HG02798 (cell line): ENCODE results near the gene AP1M2.
"Not testable (repeated sequence)": the region's sequence is repeated elsewhere in the genome, so short reads cannot be mapped to it uniquely, and the experiment has no call there.

Source experiments
- ATAC-seq: cut with Tn5 transposase; IDR thresholded peaks from one replicate; pipeline ENCODE4 v1.9.1; 2021; ENCODE audit warnings: mild to moderate bottlenecking; ENCODE audit not compliant: unreplicated experiment, poor library complexity

AP1M2 gene

DNA sequence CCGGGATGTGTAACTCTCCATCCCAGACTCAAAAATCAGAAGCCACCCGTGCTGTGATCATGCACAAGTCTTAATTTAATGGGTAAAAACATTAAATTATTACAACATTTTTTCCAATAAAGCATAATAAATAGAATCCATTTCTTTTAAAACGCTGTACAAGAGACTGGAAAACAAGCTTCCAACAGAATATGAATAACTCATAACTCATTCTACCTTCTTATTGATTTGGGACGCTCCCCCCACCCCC is 20.8 kb downstream of the AP1M2 start:
- no peak for ATAC-seq

DNA sequence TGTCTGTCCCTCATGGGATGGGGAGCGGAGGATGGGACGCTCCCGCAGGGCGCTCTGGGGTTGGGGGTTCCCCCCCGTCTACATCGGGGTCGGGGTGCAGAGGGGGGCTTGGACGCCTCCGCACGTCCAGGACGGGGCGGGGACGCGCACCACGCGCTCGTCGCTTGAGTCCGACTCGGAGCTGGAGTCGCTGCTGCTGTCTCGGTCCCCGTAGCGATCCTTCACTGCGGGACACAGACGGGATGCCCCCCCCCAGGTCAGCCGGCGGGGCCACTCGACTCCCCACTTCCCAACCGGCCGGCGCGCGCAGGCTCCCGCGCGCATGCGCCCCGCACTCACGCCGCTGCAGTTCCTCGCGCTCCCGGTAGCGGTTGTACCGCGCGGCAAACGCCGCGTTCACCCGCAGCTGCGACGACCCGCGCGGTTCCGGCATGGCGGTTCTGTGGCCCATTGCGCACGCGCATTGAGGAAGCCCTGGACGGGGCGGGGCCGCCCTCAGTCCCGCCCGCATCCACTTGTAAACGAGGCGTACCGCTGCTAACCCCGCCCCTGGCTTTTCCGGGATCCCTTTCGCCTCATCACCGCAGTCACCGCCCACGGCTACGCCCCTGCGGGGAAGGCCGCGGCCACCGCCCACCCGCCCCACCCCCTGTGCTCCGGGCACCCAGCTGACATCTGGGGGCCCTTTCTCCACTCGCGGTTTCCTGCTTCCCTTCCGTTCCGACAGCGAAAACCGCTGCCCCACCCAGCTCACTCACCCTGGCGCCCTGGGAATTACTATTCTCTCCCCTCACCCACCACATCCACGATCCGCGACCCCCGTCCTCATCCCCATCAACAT is 21.3 kb downstream of the AP1M2 start, which contains the start of gene KRI1:
KRI1 (minus strand) TSS at position 444 of the 841 bp plus-strand sequence; CDS start at position 433, 11 bp downstream.
- peak; percentile 62 for ATAC-seq

DNA sequence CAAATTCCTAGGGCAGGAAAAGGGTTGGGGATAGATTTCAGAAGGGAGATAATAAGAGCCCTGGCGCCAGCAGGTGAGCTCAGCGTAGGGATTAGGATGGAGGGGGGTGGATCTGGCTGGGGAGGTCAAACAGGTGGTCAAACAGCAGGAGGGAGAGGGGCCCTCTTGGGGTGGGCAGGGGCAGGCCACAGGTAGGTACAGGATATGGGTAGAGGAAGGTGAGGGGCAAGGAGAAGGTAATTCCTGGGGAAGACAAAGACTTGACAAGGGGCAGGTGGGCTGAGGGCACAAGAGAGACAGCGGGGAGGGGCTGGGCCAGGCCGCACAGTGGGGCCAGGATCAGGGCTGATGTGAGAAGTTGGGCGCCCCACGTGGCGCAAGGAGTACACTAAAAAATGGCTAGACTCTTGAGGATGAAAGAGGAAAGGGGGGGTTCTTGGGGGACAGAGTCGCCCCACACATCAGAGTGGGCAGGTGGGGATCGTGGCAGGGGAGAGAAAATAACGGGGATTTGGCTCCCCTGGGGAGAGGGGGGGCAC is 22.0 kb downstream of the AP1M2 start:
- ATAC-seq, result no peak

DNA sequence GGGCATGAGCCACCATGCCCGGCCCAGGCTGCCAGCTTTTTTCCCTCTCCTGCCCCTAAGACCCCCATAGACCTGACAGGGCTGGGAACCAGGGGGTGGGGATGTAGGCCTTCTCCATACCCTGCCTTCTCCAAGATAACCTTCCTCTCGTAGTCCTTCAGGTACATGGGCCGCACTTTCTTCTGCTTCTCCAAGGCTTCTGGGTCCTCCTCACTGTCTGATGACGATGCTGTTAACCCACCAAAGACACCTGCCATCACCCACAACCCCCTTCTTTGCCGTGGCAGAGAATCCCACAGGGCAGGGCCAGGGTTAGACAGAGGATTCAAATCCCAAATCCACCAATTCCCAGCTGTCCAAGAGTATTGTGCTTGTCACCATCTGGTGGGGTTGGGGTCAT is 24.5 kb downstream of the AP1M2 start:
- ATAC-seq, result no peak

DNA sequence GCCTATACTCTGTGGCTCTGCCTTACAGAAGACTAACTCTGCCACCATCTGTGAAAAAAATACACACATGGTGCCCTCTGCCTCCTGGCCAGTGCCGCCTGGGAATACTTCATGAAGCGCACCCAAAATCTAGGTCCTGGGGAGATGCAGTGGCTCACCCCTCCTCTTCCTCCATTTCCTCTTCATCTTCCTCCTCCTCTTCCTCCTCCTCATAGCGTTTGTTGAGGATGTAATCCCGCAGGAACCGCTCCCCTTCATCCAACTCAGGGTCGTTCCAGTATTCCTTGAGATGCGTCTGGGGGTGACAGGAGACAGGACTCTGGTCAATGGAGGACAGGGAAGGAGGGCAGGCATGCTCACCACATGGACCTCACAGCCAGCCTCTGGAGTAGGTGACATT is 27.0 kb downstream of the AP1M2 start:
- no peak for ATAC-seq

DNA sequence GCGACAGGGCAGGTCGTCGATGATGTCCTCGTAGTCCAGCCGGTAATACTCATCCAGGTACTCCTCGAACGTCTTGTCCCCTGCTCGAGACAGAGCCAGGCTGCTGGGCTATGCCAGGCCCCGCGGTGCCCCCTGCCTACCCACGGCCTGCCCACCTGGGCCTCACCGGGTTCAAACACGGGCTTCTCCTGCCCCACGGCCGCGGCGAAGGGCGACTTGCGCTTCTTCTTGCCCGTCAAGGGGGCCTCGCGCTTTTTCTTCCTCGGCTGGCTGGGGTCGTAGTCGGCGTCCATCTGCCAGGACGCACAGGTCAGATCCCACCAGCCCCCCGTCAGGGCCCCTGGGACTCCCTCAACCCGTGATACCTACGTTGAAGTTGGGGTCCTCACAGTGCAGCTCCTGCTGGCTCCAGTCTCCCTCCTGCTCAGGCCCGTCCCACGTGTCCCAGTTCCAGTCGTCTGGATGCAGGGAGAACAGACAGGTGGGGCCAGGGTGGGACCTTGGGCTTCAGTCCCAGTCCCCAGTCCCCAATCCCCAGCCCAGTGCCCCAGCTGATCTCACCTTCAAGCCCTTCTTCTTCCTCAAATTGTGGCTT is 29.4 kb downstream of the AP1M2 start:
- ATAC-seq, result no peak

DNA sequence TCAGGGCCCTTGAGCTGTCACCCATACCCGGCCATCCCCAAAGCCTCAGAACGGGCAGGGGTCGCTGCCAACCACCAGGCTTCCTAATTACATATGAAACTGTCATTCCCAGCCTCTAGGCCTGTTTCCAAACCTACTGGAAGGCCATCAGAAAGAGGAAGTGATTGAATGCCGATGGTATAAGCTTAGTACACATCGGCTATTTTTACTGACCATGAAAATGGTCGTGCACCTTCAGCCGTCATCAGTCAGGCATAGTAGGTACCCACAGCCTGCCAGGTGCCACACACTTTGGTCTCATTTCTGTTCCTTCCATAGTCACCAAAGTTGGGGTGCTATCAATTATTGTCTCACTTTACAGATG is 31.5 kb downstream of the AP1M2 start:
- no peak for ATAC-seq

DNA sequence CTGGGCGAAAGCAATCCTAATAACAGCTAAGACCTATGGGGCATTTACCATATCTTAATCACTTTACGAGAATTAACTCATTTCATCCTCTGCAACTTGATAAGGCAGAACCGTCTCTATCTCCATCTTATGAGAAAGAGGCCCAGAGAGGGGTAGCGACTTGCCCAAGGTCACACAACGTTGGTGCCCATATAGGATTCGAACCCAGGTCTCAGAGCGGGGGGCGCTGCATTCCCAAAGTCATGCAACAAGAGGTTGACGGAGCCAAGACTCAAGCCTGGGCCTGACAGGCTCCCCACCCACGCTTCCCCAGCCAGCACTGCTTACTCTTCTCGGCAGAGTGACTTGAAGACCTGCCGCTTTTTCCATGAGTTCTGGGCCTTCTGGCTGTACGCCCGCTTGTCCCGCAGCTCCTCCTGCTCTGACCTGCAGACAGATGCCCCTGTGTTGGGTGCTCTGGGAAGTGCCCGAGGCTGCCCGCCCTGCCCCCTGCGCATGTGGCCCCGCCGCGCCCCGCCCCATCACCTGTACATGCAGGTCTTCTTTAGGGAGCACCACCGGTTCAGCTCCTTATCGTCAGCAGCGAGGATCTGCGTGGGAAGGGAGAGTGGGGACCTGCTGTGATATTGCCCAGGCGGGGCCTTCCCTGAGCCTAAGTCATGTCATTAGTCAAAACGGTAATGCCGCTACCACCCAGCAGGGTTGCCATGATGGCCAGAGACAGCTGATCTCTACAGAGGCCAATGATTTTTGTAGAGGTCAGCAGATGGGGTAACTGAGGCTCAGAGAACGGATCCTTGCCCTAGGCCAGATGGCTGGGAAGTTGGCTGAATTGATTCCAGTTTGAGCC is 32.1 kb downstream of the AP1M2 start:
- ATAC-seq, result no peak

DNA sequence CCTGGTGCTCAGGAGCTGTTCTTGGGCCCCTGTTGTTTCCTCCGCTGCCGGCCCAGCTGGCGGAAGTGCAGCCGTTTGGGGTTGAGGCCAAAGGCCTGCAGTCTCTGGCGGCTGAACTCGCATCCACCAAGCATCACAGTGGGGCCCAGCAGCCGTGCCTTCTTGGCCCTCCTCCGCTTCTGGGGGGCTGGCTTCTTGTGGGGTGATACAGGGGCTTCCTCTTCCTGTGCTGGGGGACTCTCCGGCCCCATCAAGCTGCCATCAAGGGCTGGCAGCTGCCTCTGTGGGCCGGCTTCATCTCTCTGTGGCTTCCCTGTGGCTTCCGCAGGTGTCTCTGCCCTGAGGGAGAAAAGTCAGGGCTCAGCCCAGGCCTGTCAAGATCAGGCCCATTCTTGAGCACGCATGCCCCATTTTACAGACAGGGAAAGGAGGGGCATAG is 33.1 kb downstream of the AP1M2 start:
- ATAC-seq, result peak; percentile 55

DNA sequence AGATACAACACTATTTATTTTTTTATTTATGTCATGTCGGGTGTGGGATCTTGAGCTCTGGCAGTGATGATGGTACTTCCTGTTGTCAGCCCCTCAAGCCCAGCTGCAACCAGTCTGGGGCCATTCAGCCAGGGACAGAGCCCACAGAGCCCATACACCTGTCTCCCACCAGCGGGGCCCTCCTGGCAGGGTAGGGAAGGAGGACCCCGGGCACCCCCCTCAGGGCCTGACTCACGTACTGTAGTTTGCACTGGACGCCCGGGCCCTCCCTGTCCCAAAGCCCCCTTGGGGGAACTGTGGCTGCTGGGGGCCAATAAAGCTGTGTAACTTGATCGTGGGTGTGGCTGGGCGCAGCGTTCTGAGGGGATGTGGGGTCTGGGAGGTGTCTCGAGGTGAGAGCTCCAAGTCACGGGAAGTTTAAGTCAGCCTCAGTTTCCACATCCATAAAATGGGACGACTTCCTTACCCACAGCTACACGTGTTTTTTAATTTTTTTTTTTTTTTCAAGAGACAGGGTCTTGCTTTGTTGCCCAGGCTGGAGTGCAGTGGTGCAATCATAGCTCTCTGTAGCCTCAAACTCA is 33.9 kb downstream of the AP1M2 start:
- ATAC-seq, result no peak

DNA sequence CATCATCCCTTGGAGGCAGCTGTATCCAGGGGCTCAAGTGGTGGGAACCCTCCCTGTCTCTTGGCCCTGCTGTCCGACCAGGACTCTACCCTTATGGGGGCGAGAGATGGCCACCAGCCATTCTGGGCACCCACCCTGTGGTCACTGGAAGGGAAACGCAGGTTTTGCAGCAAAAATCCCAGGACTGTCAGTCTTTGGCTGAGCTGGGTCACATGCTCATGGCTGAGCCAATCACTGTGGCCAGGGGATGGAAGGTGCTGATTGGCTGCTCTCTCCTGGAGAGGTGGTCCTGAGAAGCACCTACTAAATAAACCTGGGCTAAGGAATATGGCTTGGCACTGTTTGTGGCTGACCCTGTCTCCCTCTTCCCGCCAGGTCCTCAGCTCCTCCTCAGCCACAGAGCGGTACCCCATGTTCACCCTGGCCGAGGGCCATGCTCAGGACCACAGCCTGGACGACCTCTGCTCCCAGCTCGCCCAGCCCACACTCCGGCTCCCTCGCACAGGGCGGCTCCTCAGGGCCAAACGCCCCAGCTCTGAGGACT is 34.5 kb downstream of the AP1M2 start:
- no peak for ATAC-seq

DNA sequence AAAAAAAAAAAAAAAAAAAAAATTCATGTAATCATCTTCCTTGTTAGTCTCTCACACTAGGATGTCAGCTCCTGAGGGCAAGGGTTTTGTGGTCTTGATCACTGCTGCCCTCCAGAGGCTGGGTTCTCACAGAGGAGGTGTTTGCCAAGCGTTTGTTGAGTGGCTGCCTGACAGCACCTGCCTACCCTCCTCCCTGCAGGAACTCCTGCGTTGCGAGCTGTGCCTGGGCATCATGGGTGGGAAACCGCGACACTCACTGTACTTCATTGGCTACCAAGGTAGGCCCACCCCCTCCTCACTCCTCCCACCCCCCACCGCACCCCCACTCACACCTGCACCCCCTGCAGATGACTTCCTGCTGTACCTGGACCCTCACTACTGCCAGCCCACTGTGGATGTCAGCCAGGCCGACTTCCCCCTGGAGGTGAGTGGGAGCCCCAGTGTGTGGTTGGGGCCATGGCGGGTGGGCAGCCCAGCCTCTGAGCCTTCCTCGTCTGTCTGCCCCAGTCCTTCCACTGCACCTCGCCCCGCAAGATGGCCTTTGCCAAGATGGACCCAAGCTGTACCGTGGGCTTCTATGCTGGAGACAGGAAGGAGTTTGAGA is 35.3 kb downstream of the AP1M2 start:
- ATAC-seq, result no peak

DNA sequence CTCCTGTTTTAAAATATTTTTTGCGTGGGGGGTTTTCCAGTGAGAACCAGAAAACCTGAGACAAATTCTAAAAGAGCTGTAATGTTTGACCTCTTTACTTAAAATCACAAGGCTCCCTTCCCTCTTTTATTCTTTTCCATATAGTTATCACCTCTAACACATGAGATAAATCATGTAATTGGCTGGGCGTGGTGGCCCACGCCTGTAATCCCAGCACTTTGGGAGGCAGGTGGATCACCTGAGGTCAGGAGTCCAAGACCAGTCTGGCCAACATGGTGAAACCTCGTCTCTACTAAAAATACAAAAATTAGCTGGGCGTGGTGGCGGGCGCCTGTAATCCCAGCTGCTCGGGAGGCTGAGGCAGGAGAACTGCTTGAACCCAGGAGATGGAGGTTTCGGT is 36.1 kb downstream of the AP1M2 start:
- ATAC-seq, result not testable (repeated sequence)

DNA sequence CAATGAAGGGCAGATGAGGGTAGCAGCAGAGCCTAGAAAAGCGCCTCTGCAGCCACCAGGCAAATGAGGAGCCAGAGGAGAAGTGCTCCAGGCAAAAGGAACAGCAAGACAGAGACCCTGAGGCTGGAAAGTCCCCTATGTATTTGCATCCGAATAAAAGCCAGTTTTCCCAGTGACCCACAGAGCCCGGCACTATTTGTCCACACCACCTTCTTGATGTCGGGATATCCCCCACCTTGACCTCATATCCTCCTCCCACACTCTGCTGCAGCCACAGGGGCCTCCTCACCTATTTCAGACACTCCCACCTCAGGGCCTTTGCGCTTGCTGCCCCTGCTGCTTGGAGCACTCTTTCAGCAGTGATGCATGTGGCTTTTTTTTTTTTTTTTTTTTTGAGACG is 36.8 kb downstream of the AP1M2 start:
- ATAC-seq, result no peak

DNA sequence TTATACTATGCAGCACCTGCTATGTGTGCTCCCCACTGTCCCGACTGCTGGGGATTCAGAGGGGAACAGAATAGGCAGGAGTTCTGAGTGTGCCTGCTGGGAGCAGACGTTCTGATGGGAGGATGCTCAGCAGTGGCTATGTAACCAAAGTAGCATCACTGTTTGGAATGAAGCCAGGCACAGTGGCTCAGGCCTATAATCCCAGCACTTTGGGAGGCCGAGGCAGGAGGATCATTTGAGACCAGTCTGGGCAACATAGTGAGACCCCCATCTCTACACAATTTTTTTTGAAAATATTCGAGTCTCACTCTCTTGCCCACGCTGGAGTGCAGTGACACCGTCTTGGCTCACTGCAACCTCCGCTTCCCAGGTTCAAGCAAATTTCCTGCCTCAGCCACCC is 37.4 kb downstream of the AP1M2 start:
- ATAC-seq, result no peak

DNA sequence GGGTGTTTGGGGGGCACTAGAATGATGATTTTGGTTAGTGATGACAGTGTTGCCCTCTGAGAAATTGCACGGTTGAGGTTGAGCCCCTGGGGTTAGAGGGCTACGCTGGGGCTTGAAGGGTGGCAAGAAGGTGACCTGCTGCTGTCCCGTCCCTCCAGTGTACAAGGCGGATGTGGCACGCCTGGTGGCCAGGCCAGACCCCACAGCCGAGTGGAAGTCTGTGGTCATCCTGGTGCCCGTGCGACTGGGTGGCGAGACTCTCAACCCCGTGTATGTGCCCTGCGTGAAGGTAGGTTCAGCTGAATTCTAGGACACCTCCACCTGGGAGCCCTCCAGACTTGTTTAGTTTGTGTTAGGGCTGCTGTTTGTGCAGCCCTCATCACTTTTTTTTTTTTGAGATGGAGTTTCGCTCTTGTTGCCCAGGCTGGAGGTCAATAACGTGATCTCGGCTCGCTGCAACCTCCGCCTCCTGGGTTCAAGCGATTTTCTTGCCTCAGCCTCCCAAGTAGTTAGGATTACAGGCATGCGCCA is 38.3 kb downstream of the AP1M2 start:
- ATAC-seq, result no peak

DNA sequence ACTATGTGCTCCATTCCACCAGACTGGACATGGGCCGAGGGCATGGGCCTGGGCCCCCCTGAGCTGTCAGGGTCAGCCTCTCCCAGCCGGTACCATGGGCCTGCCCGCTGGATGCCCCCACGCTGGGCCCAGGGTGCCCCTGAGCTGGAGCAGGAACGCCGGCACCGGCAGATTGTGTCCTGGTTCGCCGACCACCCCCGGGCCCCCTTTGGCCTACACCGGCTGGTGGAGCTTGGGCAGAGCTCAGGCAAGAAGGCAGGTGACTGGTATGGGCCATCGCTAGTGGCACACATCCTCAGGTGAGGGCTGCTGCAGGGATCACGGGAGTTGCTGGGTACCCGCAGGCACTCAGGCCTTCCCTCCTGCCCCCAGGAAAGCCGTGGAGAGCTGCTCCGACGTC is 40.3 kb downstream of the AP1M2 start:
- ATAC-seq, result no peak

DNA sequence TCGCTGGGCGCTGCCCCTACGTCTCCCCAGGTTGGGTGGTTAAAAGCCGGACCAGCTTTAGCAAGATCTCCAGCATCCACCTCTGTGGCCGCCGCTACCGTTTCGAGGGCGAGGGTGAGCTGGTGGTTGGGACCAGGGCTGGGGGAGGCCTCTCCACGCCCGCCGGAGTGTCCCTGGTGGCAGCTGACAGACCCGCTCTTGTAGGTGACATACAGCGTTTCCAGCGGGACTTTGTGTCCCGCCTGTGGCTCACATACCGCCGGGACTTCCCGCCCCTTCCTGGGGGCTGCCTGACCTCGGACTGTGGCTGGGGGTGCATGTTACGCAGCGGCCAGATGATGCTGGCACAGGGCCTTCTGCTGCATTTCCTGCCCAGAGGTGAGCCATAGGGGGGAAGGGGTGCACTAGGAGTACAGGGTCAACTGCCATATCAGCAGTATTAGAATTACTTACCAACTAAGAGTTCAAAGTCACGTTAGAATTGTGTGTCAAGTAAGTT is 42.3 kb downstream of the AP1M2 start:
- ATAC-seq, result no peak

DNA sequence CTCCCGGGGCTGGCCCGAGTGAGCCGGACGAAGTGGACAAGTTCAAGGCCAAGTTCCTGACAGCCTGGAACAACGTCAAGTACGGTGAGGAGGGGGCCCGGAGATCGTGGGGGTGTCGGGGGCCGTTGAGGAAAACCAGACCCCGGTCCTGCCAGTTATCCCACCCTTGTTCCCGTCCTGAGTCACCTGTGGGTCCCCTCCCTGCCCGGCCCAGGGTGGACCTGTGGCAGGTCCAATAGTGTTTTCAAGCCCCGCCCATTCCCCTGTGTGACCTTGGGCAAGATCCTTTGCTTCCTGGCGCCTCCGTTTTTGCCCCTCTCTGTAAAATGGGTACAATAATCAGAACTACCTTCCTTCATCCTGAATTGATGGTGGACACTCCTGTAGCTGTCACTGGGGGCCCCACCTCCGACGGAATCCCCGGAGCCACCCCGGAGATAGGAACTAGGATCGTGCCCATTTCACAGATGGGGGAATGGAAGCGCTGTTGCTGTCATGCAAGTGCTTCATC is 42.8 kb downstream of the AP1M2 start:
- ATAC-seq, result peak; percentile 7
